Memory B cell (primary cell): Measurements from ENCODE around the gene SHISA4.
"Not testable (repeated sequence)": the region's sequence is repeated elsewhere in the genome, so short reads cannot be mapped to it uniquely, and the experiment has no call there.

ENCODE experiments used
- ATAC-seq: fragments of 150-1000 bp; cut with Tn5 transposase; 2 replicates; pipeline ENCODE4 v1.10.0; 2021; ENCODE audit warnings: low read depth, mild to moderate bottlenecking, moderate library complexity
- DNase-seq, 2 donors: peaks; one replicate each; pipeline ENCODE4 v3.0.0; 2022; ENCODE audit warnings: low spot score in 2 of 2
- H3K27ac Mint-ChIP-seq: one replicate; pipeline ENCODE4 v1.8.0; 2022; ENCODE audit warnings: mild to moderate bottlenecking, moderate library complexity, mixed read lengths
- H3K27me3 Mint-ChIP-seq: one replicate; pipeline ENCODE4 v1.8.0; 2022; ENCODE audit warnings: mixed read lengths
- H3K36me3 Mint-ChIP-seq: one replicate; pipeline ENCODE4 v1.8.0; 2022; ENCODE audit warnings: mild to moderate bottlenecking, mixed read lengths
- H3K4me1 Mint-ChIP-seq: one replicate; pipeline ENCODE4 v1.8.0; 2022; ENCODE audit warnings: mixed read lengths
- H3K4me3 Mint-ChIP-seq: one replicate; pipeline ENCODE4 v1.8.0; 2022; ENCODE audit warnings: mild to moderate bottlenecking, moderate library complexity, mixed read lengths
- H3K9me3 Mint-ChIP-seq: one replicate; pipeline ENCODE4 v1.8.0; 2022; ENCODE audit warnings: mixed read lengths

The SHISA4 gene

GRCh38 chr1:201898992-201899391 is 10.3 kb downstream of the SHISA4 start:
- Mint-ChIP-seq H3K9me3 (no peaks in the 10 kb centered on the region), H3K27me3 (peaks cover 7% of the 10 kb centered on the region), H3K4me3 (no peak overlapping the region), H3K36me3 (no peaks in the 10 kb centered on the region), H3K4me1 (peaks cover 6% of the 10 kb centered on the region), H3K27ac (no peak overlapping the region)
- DNase-seq (no peak), ATAC-seq (no peak)

GRCh38 chr1:201899683-201900429 is 11.2 kb downstream of the SHISA4 start:
- Mint-ChIP-seq H3K9me3 (no peaks in the 10 kb centered on the region), H3K4me1 (peaks cover 6% of the 10 kb centered on the region), H3K27ac (no peak overlapping the region), H3K4me3 (no peak overlapping the region), H3K36me3 (no peaks in the 10 kb centered on the region), H3K27me3 (peaks cover 5% of the 10 kb centered on the region)
- DNase-seq (no peak), ATAC-seq (no peak)

GRCh38 chr1:201900476-201900875 is 11.8 kb downstream of the SHISA4 start:
- Mint-ChIP-seq H3K36me3 (no peaks in the 10 kb centered on the region), H3K4me1 (peaks cover 6% of the 10 kb centered on the region), H3K27me3 (peaks cover 5% of the 10 kb centered on the region), H3K27ac (no peak overlapping the region), H3K4me3 (no peak overlapping the region), H3K9me3 (no peaks in the 10 kb centered on the region)
- no peak for ATAC-seq
- DNase-seq, result no peak

- not testable (repeated sequence) for H3K9me3 Mint-ChIP-seq, H3K36me3 Mint-ChIP-seq, H3K4me1 Mint-ChIP-seq, H3K27ac Mint-ChIP-seq, ATAC-seq, H3K4me3 Mint-ChIP-seq, H3K27me3 Mint-ChIP-seq, DNase-seq
These were observed 12.3 kb downstream of the SHISA4 start for GRCh38 chr1:201901036-201901435.

GRCh38 chr1:201902198-201902597 is 13.5 kb downstream of the SHISA4 start:
- H3K27me3 Mint-ChIP-seq, result peaks cover 5% of the 10 kb centered on the region
- DNase-seq, result no peak

GRCh38 chr1:201903135-201903534 is 14.4 kb downstream of the SHISA4 start:
- peaks cover 4% of the 10 kb centered on the region for H3K4me1 Mint-ChIP-seq
- H3K36me3 Mint-ChIP-seq, result no peaks in the 10 kb centered on the region
- peaks cover 6% of the 10 kb centered on the region for H3K27me3 Mint-ChIP-seq
- H3K27ac Mint-ChIP-seq, result no peak overlapping the region
- ATAC-seq (no peak), DNase-seq (no peak)
- H3K9me3 Mint-ChIP-seq, result no peaks in the 10 kb centered on the region
- H3K4me3 Mint-ChIP-seq, result no peak overlapping the region

More at GRCh38 chr1:201902198-201902597, 13.5 kb downstream of the SHISA4 start:
- peaks cover 4% of the 10 kb centered on the region for H3K4me1 Mint-ChIP-seq
- no peak for ATAC-seq
- H3K4me3 Mint-ChIP-seq, result no peak overlapping the region
- no peak overlapping the region for H3K27ac Mint-ChIP-seq
- no peaks in the 10 kb centered on the region for H3K36me3 Mint-ChIP-seq
- no peaks in the 10 kb centered on the region for H3K9me3 Mint-ChIP-seq

- Mint-ChIP-seq H3K9me3 (no peaks in the 10 kb centered on the region), H3K4me3 (no peak overlapping the region), H3K4me1 (peaks cover 4% of the 10 kb centered on the region), H3K36me3 (no peaks in the 10 kb centered on the region), H3K27me3 (peaks cover 8% of the 10 kb centered on the region), H3K27ac (no peak overlapping the region)
- ATAC-seq (no peak), DNase-seq (no peak)
These were observed 15.9 kb downstream of the SHISA4 start for GRCh38 chr1:201904579-201904978.

GRCh38 chr1:201905234-201905890 is 16.7 kb downstream of the SHISA4 start:
- H3K27me3 Mint-ChIP-seq, result peaks cover 5% of the 10 kb centered on the region
- DNase-seq (no peak), ATAC-seq (no peak)
- no peaks in the 10 kb centered on the region for H3K9me3 Mint-ChIP-seq
- no peak overlapping the region for H3K4me3 Mint-ChIP-seq
- H3K36me3 Mint-ChIP-seq, result no peaks in the 10 kb centered on the region
- no peaks in the 10 kb centered on the region for H3K4me1 Mint-ChIP-seq
- no peak overlapping the region for H3K27ac Mint-ChIP-seq

GRCh38 chr1:201906336-201906735 is 17.6 kb downstream of the SHISA4 start:
- Mint-ChIP-seq H3K27ac (no peak overlapping the region), H3K27me3 (peaks cover 8% of the 10 kb centered on the region), H3K4me1 (no peaks in the 10 kb centered on the region), H3K9me3 (no peaks in the 10 kb centered on the region), H3K4me3 (no peak overlapping the region), H3K36me3 (no peaks in the 10 kb centered on the region)
- DNase-seq (no peak), ATAC-seq (no peak)

- no peaks in the 10 kb centered on the region for H3K36me3 Mint-ChIP-seq
- no peaks in the 10 kb centered on the region for H3K4me1 Mint-ChIP-seq
- no peak overlapping the region for H3K27ac Mint-ChIP-seq
- H3K27me3 Mint-ChIP-seq, result peaks cover 8% of the 10 kb centered on the region
- DNase-seq (no peak), ATAC-seq (no peak)
- H3K9me3 Mint-ChIP-seq, result no peaks in the 10 kb centered on the region
- no peak overlapping the region for H3K4me3 Mint-ChIP-seq
These were observed 18.9 kb downstream of the SHISA4 start for GRCh38 chr1:201907621-201908020.

GRCh38 chr1:201911826-201912571 is 23.3 kb downstream of the SHISA4 start:
- Mint-ChIP-seq H3K9me3 (no peaks in the 10 kb centered on the region), H3K36me3 (no peaks in the 10 kb centered on the region), H3K27me3 (peaks cover 18% of the 10 kb centered on the region), H3K27ac (no peak overlapping the region), H3K4me3 (no peak overlapping the region), H3K4me1 (no peaks in the 10 kb centered on the region)
- DNase-seq, result no peak
- ATAC-seq, result no peak

GRCh38 chr1:201912832-201913231 is 24.1 kb downstream of the SHISA4 start:
- no peak overlapping the region for H3K4me3 Mint-ChIP-seq
- H3K9me3 Mint-ChIP-seq, result no peaks in the 10 kb centered on the region
- no peak for ATAC-seq
- no peaks in the 10 kb centered on the region for H3K4me1 Mint-ChIP-seq
- no peaks in the 10 kb centered on the region for H3K36me3 Mint-ChIP-seq
- no peak overlapping the region for H3K27ac Mint-ChIP-seq
- H3K27me3 Mint-ChIP-seq, result peaks cover 18% of the 10 kb centered on the region
- no peak for DNase-seq

- no peaks in the 10 kb centered on the region for H3K36me3 Mint-ChIP-seq
- ATAC-seq (no peak), DNase-seq (no peak)
- H3K27me3 Mint-ChIP-seq, result peaks cover 18% of the 10 kb centered on the region
- H3K27ac Mint-ChIP-seq, result no peak overlapping the region
- no peaks in the 10 kb centered on the region for H3K9me3 Mint-ChIP-seq
- H3K4me1 Mint-ChIP-seq, result no peaks in the 10 kb centered on the region
- no peak overlapping the region for H3K4me3 Mint-ChIP-seq
These were observed 25.9 kb downstream of the SHISA4 start for GRCh38 chr1:201914456-201915235.
